HG03139 (cell line): ENCODE data around the gene CCDC73.
"Not testable (repeated sequence)": the region's sequence is repeated elsewhere in the genome, so short reads cannot be mapped to it uniquely, and the experiment has no call there.

Experiments
- ATAC-seq: cut with Tn5 transposase; IDR thresholded peaks from one replicate; pipeline ENCODE4 v1.9.1; 2021; ENCODE audit not compliant: unreplicated experiment

CCDC73 gene

DNA sequence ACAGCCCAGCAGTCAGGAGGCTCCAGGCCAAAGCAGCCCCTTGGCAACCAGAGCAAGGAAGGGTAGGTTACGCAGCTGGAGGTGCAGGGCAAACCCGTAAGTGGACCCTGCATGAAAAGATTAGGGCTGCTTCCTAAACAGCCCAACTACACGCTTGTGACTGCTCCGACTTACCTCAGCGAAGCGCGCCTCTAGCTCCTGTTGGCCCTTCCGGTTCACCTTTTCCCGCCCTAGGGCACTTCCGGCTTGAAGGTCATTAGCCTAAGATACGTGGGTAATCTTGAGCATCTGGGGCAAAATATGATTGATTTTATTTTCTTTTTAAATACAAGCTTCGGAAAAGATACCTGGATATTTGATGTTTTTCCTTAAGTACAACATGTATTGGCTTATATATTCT is at the start of gene CCDC73:
CCDC73 (minus strand) TSS at position 224 of the 400 bp plus-strand sequence. CDS start 34,419 bp downstream, outside the sequence.
- no peak for ATAC-seq

DNA sequence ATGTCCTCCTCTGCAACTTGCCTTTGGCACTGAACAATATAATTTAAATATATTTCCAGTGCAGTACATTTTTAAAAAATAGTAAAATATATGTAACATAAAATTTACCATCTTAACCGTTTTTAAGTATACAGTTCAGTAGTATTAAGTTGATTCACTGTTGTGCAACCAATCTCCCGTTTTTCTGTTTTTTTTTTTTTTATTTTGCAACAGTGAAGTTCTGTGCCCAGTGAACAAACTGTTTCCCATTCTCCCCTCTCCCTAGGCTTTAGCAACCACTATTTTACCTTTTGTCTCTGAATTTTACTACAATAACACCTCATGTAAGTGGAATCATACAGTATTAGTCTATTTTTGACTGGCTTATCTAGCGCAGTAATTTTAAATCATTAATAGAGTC is 49.1 kb upstream of the CCDC73 start:
- no peak for ATAC-seq

DNA sequence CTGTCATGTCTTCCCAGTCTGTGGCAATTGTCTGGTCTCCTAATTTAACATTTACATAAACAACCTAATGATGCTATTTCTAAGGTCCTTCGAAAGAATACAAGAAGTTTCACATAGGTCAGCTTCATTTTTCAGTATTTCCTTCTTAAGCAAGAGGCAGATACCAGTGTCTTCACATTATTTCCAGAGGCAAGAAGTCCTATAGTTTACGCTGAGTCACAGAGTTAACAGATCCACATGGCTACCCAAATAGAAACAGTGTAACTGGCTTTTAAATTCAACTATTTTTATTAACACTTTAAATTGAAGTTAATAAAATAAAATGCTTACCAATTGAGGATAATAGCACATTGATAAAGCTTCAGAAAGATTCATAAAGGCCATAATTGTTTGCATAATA is 46.1 kb upstream of the CCDC73 start:
- ATAC-seq = no peak

DNA sequence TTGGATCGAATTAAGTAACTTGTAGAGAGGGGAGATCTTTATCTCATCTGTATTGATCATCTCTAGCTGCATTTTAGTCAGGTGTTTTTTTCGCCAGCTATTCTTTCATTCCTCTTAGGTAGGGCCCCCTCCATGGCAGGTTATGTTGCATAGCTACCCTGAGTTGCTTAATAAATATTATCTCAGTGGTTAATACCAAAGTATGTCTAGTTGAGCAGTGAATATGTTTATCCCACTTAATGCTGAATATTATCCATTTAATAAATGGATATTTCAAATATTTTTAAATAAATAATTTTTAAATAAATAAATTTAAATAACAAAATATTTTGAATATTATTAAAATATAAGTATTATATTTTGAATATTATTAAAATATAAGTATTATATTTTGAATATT is 44.8 kb upstream of the CCDC73 start:
- no peak for ATAC-seq

DNA sequence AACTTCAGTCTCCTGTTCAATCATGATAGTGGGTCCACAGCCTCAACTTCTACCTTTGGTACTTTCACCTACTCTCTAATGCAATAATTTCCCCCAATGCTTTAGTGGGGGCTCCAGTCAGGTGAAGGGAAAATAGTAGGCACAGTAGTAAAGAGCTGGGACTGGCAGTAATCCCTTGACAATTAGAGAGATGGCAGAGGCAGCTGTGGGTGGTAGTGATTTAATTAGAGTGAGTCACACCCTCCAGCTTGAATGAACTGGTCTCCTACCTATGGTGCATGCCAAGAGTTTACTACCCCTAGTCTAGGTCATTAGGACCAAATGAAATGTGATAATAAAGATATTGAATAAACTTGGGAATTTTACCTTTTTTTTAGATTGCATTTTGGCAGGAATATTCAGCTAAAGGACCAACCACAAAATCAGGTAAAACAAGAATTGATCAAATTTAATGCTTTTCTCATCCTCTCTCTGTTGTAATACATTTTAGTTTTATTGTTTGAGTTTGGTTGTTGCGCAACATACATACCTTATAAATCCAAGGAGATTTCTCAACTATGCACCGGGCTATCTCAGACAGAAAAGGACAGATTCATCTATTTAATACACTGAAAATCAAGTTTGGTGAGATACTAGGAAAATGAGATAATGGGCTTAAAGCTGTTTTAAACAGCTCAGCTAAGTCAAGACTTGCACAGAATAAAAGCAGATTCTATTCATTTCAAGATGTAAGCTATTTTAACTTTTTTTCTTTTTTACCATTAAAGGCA is 44.2 kb upstream of the CCDC73 start:
- no peak for ATAC-seq

DNA sequence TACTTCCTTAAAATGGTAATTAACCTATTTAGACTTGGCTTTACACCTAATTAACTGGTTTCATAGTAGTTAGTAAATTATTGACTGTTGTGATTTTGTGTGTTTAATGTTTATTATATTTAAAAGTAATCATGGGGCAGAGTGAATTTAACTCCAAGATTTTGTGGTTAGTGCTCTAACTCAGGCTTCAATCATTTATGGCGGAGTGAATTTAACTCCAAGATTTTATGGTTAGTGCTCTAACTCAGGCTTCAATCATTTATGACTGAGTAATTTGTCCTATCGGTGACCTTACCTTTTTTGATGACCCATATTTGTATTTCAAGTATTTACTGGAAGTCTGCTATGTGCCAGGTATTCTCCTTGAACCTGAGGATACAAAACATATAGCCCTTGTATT is 42.5 kb upstream of the CCDC73 start:
- no peak for ATAC-seq

DNA sequence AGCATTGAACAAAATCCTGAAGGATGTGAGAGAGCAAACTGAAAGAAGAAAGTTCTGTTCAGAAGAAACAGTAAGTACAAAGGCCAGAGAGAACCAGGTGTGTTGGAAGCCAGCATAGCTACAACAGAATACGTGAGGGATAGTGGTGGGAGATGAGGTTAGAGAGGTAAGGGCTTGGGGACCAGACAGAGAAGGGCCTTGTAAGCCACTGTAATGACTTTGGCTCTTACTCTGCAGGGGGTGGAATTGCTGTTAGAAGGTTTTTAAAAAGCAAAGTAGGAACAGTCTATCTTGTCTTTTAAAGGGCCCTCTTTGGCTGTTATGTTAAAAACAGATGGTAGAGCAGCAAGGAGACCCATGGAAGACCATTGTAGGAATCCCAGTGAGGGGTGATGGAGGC is 39.5 kb upstream of the CCDC73 start:
- no peak for ATAC-seq

DNA sequence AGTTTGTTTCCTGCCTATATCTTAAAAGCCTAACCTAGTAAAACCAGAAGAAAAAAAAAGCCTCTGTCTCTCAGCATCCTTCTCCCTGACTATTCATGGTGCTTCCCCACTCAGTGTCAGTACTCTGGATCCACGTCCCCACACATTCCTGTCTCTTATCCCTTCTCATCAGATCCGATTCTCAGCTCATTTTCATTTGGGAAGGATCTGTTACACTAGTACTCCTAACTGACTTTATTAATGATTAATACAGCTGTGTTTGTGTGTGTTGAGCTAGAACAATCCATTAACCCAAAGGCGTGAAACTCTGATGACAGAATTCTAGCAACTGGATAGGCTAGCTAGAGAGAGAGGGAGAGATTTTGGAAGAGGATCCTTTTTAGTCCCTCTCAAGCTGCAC is 36.8 kb upstream of the CCDC73 start:
- no peak for ATAC-seq

DNA sequence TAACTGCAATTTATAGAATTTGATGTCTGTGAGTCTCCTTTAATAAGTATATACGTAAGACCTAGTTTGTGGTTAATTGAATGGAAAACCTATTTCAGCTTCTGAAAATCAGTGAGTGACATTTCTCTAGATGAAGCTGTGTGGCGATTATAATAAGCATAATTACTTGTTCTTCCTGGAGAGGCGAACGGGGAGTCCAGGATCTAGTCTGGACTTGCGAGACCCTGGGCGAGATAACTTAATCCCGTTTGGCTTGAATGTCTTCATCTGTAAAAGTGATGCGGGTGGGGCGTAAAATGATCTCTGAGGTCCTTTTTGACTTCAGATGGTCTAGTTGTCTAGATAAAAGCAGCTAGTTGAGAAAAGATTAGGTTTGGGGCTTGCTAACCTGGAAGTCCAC is 36.3 kb upstream of the CCDC73 start:
- no peak for ATAC-seq

DNA sequence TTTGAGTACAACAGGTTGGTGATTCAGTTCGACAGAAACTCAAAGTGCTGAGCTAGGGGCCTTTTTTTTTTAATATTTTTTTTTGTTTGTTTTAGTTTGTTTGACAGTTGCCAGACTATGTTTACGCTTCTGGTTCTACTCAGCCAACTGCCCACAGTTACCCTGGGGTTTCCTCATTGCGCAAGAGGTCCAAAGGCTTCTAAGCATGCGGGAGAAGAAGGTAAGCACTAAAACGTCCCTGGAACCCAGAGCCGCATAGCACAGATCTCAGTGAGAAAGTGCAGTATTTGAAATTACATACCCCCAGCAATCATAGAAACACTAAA is 35.9 kb upstream of the CCDC73 start:
- ATAC-seq = no peak

DNA sequence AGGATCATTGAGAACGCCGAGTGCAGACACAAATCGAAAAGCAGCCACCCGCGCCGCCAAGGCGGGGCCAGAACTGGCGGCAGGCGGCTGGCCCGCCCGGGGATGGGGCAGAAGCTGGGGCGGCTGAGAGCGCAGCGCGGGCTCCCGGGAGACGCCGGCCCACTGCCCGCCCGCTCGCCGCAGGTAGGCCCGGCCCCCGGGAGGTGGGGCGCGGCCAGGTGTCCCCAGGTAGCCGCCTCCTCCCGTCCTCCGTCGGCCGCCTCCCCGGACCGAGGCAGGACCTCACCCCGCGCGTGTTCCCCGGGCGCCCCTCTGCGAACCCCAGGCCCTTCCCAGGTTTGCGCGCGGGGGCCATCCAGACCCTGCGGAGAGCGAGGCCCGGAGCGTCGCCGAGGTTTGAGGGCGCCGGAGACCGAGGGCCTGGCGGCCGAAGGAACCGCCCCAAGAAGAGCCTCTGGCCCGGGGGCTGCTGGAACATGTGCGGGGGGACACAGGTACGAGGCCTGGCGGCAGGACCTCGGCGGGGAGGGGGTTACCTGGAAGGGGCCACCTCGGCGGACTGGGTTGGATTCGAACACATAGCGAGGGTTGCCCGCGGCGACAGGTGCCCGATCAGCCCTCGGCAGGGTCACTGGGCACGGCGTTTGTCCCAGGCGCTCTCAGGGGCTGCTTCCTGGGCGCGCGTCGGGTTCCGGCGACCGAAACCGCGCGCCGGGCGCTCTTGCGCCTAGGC is 35.4 kb upstream of the CCDC73 start, which contains the start of gene PRRG4:
PRRG4 (plus strand) TSS at position 248 of the 733 bp plus-strand sequence. CDS start 603 bp downstream, outside the sequence.
- peak; percentile 60 for ATAC-seq

DNA sequence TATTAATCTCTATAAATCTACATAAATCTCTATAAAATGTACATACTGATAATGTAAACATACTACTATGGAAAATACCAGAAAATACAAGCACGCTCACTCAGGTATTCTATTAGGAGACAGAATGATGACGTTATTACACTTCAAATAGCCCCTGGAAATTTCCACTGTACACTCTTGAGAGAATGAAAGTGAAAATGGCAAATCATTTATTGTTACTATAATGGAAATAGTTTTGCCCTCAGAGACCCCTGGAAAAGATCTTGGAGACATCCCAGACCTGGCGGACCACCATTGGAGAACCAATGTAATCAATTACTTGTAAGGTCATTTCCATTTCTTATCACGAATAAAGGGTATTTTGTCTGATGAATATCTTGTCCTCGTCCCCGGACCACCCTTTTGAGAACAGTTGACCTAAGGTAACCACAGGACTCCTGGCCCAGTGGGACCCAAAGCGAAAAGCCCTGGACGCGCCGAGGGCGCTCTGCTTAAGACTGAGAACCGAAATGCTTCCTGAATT is 34.8 kb upstream of the CCDC73 start:
- no peak for ATAC-seq

DNA sequence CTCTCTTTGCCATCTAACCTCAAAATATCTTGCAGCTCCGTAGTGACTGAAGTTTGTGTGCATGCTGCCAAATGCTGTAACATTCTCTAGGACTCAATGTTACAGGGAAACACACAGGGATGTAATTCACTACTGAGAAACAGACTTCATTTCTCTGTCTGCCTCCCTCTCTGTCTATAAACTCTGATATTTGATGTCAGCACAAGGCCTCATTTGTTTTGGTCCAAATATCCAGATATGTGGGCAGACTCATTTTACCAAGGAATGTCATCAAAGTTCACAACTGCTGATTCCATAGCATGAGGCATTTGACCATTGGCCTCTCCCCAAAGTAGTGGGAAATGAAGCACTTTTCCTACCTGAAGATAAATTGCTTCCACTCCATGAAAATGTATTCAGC is 32.8 kb upstream of the CCDC73 start:
- ATAC-seq = no peak

DNA sequence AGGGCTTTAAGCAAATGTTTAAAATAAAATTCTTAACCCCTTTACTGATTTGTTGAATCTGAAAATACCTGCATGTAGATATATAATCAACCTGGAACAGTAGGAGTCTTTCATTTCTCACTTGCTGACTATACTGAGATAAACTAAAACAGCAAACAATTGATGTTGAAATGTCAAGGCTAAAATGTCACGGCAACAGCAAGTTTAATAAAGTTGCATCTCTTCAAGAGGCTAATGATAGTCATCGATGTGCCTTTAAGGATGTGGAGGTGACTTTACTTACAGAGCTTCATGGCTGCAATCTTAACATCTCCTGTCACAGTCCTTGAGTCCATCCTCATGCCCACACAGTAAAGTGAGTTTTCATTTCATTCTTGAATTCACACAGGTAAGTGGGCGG is 31.7 kb upstream of the CCDC73 start:
- ATAC-seq = no peak

DNA sequence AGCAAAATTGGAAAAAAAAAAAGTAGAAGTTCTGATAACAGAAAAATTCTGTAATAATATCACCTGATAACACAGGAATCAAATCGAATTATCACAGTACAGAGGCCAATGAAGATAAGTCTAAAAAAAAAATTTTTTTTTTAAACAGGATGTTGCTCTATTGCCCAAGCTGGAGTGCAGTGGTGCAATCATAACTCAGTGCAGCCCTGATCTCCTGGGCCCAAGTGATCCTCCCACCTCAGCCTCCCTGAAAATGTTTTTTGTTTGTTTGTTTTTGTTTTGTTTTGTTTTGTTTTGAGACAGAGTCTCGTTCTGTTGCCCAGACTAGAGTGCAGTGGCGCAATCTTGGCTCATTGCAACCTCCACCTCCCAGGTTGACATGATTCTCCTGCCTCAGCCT is 29.2 kb upstream of the CCDC73 start:
- ATAC-seq = not testable (repeated sequence)

DNA sequence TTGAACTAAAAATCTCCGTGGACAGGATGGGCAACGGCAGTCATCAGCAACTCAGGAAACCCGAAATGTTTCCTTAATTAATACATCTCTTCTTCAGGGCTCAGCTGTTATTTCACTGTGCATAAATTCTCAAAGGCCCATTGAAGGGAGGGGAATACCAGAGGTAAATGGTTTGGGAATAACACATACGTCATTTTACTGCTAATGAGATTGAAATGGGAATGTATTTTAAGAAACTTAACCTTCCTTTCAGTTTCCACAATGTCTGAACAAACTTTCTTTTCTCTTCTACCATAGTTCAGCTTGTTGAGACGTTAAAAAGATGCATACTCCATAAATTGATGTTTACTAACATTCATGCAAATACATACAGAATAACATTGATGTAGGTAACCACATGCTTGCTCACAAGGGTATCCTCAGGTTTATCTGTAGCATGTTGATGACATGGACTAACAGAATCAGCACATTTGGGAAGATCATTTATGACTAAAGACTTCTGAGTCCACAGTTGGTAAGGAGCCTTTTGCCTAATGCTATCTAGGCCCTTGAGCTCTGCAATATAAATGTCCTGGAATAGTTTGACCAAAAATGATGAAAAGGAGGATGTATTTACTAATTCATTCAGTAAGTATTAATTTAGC is 27.6 kb upstream of the CCDC73 start:
- ATAC-seq = no peak

DNA sequence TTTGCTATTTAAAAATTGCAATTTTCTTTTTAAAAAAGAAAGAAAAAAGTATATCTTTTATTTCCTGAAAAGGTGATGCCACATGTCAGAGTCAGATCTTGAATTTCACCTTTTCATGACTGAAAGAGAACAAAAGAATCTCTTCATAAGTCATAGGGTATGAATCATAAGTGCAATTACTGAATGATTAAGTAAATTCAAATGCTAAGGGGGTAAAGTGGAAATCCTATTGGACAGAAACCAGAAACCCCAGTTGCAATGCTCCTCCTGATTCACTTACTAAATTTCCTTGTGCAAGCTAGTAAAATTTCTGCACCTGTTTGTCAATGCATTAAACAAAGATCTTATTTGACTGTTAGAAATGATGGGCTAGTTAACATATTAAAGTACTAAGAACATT is 27.1 kb upstream of the CCDC73 start:
- ATAC-seq = no peak

DNA sequence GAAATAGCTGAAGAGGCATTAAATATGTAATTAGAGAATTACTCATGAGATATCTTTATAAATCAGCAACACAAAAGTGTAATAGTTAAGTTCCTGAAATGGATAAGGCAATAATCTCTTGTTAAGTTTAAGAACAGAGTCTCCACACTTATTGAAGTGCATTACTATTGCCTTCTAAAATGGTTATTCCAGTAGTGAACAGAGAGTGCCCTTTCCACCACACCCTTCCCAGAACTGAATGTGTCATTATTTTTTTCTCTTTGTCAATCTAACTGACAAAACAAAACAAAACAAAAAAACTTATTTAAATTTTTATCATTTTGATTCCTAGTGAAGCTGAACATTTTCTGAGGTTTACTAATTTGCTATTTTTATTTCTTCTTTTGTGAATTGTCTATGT is 26.0 kb upstream of the CCDC73 start:
- no peak for ATAC-seq

DNA sequence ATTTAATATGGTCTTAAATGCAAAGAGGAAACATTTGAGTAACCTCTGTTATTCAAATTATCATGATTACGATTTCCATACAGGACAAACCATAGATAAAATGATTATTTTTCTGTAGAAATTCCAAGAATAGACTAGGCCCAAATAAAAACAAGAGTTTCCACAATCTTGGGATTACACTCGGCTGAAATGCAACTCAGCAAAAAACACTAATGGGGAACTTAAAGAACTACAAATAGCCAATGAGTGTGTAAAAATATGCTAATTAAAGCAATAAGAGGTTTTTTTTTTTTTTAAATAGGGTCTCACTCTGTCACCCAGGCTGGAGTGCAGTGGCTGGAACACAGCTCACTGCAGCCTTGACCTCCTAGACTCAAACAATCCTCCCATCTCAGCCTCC is 24.7 kb upstream of the CCDC73 start:
- ATAC-seq = no peak

DNA sequence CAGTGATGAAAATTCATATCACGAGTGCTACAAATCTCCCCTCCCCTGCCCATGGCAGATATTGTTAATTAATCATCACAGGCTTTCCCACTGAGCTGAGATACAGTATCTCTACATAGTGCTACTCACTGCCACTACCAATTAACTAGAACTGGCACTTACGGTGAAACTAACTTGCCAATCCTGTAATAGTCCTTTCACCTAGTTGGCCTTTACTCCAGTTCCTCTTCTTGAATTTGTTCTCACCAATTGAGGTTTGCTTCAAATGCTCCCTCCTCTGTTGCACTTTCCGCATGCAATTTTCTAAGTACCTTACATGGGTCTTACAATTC is 23.4 kb upstream of the CCDC73 start:
- ATAC-seq = no peak

DNA sequence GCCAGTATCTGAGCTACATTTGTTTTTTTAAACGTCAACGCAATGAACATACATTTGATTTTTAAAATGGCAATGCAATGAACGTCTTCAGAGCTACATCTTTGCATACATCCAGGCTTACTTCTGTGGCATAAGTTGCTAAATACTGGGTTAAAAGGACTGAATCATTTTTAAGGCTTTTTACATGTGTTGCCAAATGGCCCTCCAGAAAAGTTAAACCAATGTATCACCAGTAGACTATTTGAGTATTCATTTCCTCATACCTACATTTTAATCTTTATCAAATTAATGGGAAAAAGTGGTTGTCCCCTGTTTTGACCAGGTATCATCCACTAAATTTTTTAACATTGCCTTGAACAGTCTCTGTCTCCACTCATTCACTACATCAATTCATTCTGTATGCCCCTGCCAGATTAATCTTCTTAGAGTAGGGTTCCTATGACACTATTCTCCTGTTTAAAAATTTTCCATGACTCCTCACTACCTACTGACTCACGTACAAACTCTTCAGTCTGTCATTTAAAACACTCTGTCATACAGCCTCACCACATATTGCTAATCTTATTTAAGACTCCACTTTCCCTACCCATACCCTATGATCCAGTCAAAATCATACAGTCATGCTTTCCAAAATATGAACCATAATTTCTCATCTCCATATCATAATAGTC is 22.9 kb upstream of the CCDC73 start:
- ATAC-seq = no peak
